Measurements from ENCODE around the gene C1orf105. TPM values are rescaled to one million over a fixed set of nuclear protein-coding genes. Genes with fewer than 3 reads are reported as not detected.
A peak's percentile ranks its signal among the peaks of the same experiment; 100 is the strongest.

Gene C1orf105
- total RNA-seq, 1 experiment from 2014 or later, result not detected

- Mint-ChIP-seq H3K36me3 (ENCODE audit: insufficient read depth, unreplicated experiment) (no peaks in the 10 kb centered on the region), H3K27ac (ENCODE audit: unreplicated experiment) (no peak overlapping the region), H3K4me1 (ENCODE audit: low read depth, unreplicated experiment) (peaks cover 2% of the 10 kb centered on the region), H3K4me3 (ENCODE audit: low read depth, unreplicated experiment) (no peak overlapping the region), H3K27me3 (ENCODE audit: unreplicated experiment) (no peaks in the 10 kb centered on the region), H3K9me3 (ENCODE audit: low read depth, unreplicated experiment) (no peaks in the 10 kb centered on the region)
- CTCF ChIA-PET, result no interaction called here
- no peak for DNase-seq
- no TSS peak for BruUV-seq (replicated peaks)
- no peak for TF ChIP-seq CTCF (IDR thresholded peaks at IDR 0.05; ENCODE audit: unreplicated experiment)
- intact Hi-C loops (cut with micrococcal nuclease; ENCODE audit: unreplicated experiment), result no loop called here
These were observed 2.9 kb downstream of the C1orf105 start for GRCh38 chr1:172423336-172423735.

- no peak for DNase-seq
- H3K4me1 Mint-ChIP-seq (ENCODE audit: low read depth, unreplicated experiment), result no peaks in the 10 kb centered on the region
- H3K36me3 Mint-ChIP-seq (ENCODE audit: insufficient read depth, unreplicated experiment), result no peaks in the 10 kb centered on the region
- H3K9me3 Mint-ChIP-seq (ENCODE audit: low read depth, unreplicated experiment), result no peaks in the 10 kb centered on the region
- CTCF ChIA-PET, result no interaction called here
- no peak for TF ChIP-seq CTCF (IDR thresholded peaks at IDR 0.05; ENCODE audit: unreplicated experiment)
- no peak overlapping the region for H3K27ac Mint-ChIP-seq (ENCODE audit: unreplicated experiment)
- no peak overlapping the region for H3K4me3 Mint-ChIP-seq (ENCODE audit: low read depth, unreplicated experiment)
- H3K27me3 Mint-ChIP-seq (ENCODE audit: unreplicated experiment), result no peaks in the 10 kb centered on the region
- no TSS peak for BruUV-seq (replicated peaks)
- intact Hi-C loops (cut with micrococcal nuclease; ENCODE audit: unreplicated experiment), result loop anchor here (5.0 kb wide), 1 partner anchor 312 kb away; no protein-coding TSS in a partner anchor
These were observed 4.9 kb downstream of the C1orf105 start for GRCh38 chr1:172425339-172425738.

- CTCF ChIA-PET, result no interaction called here
- Mint-ChIP-seq H3K27me3 (ENCODE audit: unreplicated experiment) (no peaks in the 10 kb centered on the region), H3K36me3 (ENCODE audit: insufficient read depth, unreplicated experiment) (no peaks in the 10 kb centered on the region), H3K9me3 (ENCODE audit: low read depth, unreplicated experiment) (no peaks in the 10 kb centered on the region), H3K4me3 (ENCODE audit: low read depth, unreplicated experiment) (no peak overlapping the region), H3K4me1 (ENCODE audit: low read depth, unreplicated experiment) (peaks cover 9% of the 10 kb centered on the region), H3K27ac (ENCODE audit: unreplicated experiment) (no peak overlapping the region)
- no peak for TF ChIP-seq CTCF (IDR thresholded peaks at IDR 0.05; ENCODE audit: unreplicated experiment)
- intact Hi-C loops (cut with micrococcal nuclease; ENCODE audit: unreplicated experiment), result loop anchor here (5.0 kb wide), 1 partner anchor 310 kb away; no protein-coding TSS in a partner anchor
- BruUV-seq (replicated peaks), result no TSS peak
- DNase-seq, result no peak
These were observed 6.7 kb downstream of the C1orf105 start for GRCh38 chr1:172427191-172427590.

GRCh38 chr1:172429331-172430127, 9.0 kb downstream of the C1orf105 start:
- Mint-ChIP-seq H3K9me3 (ENCODE audit: low read depth, unreplicated experiment) (no peaks in the 10 kb centered on the region), H3K36me3 (ENCODE audit: insufficient read depth, unreplicated experiment) (no peaks in the 10 kb centered on the region), H3K4me1 (ENCODE audit: low read depth, unreplicated experiment) (peaks cover 15% of the 10 kb centered on the region), H3K27ac (ENCODE audit: unreplicated experiment) (no peak overlapping the region), H3K4me3 (ENCODE audit: low read depth, unreplicated experiment) (no peak overlapping the region), H3K27me3 (ENCODE audit: unreplicated experiment) (no peaks in the 10 kb centered on the region)
- CTCF ChIA-PET, result interaction anchor here (0.6 to 0.9 kb wide), 2 partner anchors 290 to 427 kb away, joined by 3 to 6 read pairs; no protein-coding TSS in a partner anchor
- intact Hi-C loops (cut with micrococcal nuclease; ENCODE audit: unreplicated experiment), result loop anchor here (1.0 to 10.0 kb wide), 6 partner anchors 15 to 625 kb away; partner anchors contain the start of gene PIGC
- BruUV-seq (replicated peaks), result no TSS peak
- TF ChIP-seq CTCF (IDR thresholded peaks at IDR 0.05; ENCODE audit: unreplicated experiment), result peak; percentile 78
- DNase-seq, result peak; percentile 56
